ENCODE results near the gene FCSK.
A peak's percentile ranks its signal among the peaks of the same experiment; 100 is the strongest.

- TF ChIP-seq CTCF (IDR thresholded peaks at IDR 0.05) (no peak), EP300 (IDR thresholded peaks at IDR 0.05) (no peak), POLR2AphosphoS5 (IDR thresholded peaks at IDR 0.05) (peak in 2 of 3 donors; percentile 33 to 49)
Observed at GRCh38 chr16:70433458-70434103, 20.8 kb upstream of the FCSK start.
